AG09309 (cell line): Measurements from ENCODE around the gene DSTN.
A peak's percentile ranks its signal among the peaks of the same experiment; 100 is the strongest.

ENCODE experiments used
- DNase-seq: peaks from one replicate; pipeline ENCODE4 v3.0.0-alpha.2; 2010; ENCODE audit warnings: low read depth
- H3K4me3 ChIP-seq: 2 replicates; pipeline ENCODE4 v1.5.1; 2011; ENCODE audit warnings: mild to moderate bottlenecking, low read depth, low read length, moderate library complexity; ENCODE audit not compliant: control insufficient read depth
- TF ChIP-seq, protein P1 (sequence below): IDR thresholded peaks from 2 replicates; pipeline ENCODE4 v1.5.1; 2011; ENCODE audit warnings: mild to moderate bottlenecking, low read depth, low read length, inconsistent platforms; ENCODE audit not compliant: insufficient read depth, control insufficient read depth; ENCODE audit errors: missing control alignments

DSTN gene

DNA sequence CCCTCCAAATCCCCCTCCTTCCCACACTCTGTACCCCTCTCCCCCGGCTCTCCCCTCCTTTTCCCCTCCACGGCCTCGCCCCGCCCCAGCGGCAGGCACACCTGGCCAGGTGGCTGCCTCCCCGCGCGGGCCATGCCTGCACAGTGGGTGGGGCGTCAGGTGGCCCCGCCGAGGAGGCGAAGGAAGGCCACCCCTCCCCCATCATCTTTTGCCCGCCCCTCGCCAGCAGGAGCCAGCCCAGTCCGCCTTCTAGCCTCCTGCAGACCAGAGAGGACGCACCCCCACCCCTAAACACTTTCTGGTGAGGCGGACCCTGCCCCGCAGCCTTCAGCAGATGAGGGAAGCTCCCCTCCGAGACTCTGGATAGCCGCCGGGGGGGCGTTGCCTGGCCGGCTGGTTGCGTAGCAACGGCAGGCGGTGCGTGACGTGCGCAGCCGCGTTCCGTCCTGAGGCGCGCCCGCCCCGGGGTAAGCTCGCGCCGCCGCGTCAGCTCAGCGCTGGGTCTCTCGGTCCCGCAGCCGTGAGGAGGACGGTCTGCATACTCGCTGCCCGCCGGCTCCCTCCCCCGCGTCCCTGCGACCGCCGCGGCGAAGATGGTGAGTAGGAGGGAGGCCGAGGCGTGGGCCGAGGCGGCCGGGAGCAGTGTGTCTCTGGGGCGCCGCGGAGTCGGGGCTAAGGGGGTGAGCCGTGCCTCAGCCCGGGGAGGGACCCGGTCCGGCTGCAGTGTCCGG, at the start of gene DSTN:
Gene DSTN, plus strand, starts transcription at position 460 of the 731 bp plus-strand sequence. Its CDS starts 134 bp downstream, at position 594.
- peak; percentile 72 for DNase-seq
- TF ChIP-seq, protein P1, sequence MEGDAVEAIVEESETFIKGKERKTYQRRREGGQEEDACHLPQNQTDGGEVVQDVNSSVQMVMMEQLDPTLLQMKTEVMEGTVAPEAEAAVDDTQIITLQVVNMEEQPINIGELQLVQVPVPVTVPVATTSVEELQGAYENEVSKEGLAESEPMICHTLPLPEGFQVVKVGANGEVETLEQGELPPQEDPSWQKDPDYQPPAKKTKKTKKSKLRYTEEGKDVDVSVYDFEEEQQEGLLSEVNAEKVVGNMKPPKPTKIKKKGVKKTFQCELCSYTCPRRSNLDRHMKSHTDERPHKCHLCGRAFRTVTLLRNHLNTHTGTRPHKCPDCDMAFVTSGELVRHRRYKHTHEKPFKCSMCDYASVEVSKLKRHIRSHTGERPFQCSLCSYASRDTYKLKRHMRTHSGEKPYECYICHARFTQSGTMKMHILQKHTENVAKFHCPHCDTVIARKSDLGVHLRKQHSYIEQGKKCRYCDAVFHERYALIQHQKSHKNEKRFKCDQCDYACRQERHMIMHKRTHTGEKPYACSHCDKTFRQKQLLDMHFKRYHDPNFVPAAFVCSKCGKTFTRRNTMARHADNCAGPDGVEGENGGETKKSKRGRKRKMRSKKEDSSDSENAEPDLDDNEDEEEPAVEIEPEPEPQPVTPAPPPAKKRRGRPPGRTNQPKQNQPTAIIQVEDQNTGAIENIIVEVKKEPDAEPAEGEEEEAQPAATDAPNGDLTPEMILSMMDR, result no peak
- peak within 1 kb of the TSS; percentile 88 for H3K4me3 ChIP-seq

DNA sequence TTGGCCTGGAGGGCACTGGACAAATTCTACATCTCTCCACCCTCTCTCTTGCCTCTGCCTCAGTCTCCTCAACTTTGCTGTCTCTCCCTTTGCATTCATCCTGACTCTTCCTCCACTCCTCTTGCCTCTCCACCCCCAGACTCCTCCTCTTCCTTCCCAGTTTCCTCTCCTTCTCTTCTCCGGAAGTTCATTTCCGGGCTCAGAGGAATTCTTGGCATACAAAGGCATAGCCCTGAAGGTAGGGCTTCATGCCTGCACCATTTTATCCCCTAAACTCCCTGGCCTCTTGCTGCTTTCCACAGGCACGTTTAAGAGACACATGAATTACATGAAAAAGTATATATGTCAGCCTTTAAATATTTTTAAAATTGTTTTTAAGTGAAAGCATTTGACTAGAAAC, 49.3 kb upstream of the DSTN start:
- no peak for DNase-seq
- TF ChIP-seq, protein P1, result no peak
- no peak overlapping the region for H3K4me3 ChIP-seq

- no peak overlapping the region for H3K4me3 ChIP-seq
- DNase-seq, result no peak
- TF ChIP-seq, protein P1, result no peak
Measured at GRCh38 chr20:17522528-17522927, 47.3 kb upstream of the DSTN start.

DNA sequence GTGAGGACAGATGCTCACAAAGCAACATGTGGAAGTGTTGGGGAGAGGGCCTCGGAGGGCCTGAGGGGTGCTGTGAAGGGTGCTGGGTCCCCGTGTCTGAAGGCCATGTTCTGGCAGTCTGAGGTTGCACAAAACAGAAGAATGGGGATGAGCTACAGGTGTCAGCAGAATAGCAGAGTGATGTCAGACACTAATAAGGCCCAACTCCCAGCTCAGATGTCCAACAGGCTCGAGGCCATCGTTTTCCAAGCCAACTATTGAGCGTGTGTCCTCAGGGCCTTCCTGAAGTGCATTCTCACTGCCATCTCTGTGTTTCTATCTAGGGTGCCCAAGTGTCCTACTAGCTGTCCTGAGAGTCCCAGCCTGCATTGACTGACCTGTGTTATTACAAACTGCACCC, 46.5 kb upstream of the DSTN start:
- DNase-seq, result no peak
- TF ChIP-seq, protein P1, result no peak
- no peak overlapping the region for H3K4me3 ChIP-seq

DNA sequence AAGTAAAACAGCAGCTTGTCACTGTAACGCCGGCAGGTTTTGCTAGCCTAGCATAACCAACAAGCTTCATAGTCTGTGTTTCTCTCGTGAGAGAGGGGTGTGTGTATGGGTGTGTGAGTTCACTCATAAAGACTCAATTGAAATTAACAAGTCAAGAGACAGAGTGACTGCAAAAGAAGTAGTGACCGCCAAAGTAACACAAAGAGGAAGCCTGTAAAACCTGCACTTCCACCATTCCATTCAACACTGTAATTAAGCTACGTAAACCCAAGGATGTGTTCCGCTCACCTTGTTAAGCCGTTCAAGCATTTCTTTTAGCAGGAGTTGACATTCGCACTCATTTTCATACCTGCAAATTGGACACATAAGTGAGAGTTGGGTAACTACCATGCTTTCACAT, 45.3 kb upstream of the DSTN start:
- TF ChIP-seq, protein P1, result no peak
- no peak for DNase-seq
- H3K4me3 ChIP-seq, result no peak overlapping the region

- H3K4me3 ChIP-seq, result no peak overlapping the region
- TF ChIP-seq, protein P1, result no peak
- DNase-seq, result no peak
Measured at GRCh38 chr20:17525132-17525531, 44.7 kb upstream of the DSTN start.
